GM23248 (cell line): Measurements from ENCODE around the gene LRRC49.

Source experiments
- EZH2 ChIP-seq: fragments of 200-600 bp; sonication (generic); IDR thresholded peaks from 2 replicates; pipeline ENCODE4 v1.6.1; 2018; ENCODE audit warnings: antibody characterized with exemption, mild to moderate bottlenecking; ENCODE audit not compliant: insufficient read depth, poor library complexity, severe bottlenecking
- EZH2phosphoT487 ChIP-seq: fragments of 200-600 bp; sonication (generic); IDR thresholded peaks from 2 replicates; pipeline ENCODE4 v1.6.1; 2018; ENCODE audit warnings: antibody characterized with exemption, moderate library complexity, mild to moderate bottlenecking, low read depth; ENCODE audit not compliant: insufficient read depth

- no peak for TF ChIP-seq EZH2
- TF ChIP-seq EZH2phosphoT487, result no peak
These were observed 11.8 kb upstream of the LRRC49 start for GRCh38 chr15:70880781-70881180.
